Measurements from ENCODE around the gene SSBP3.

GRCh38 chr1:54376430-54377039, 29.7 kb downstream of the SSBP3 start:
- TF ChIP-seq CTCF (conservative IDR thresholded peaks at IDR 0.05; ENCODE audit: low read depth, low read length) = no peak
- TF ChIP-seq EZH2 (IDR thresholded peaks at IDR 0.05; ENCODE audit: low read length, unreplicated experiment) = no peak
- no peak for TF ChIP-seq EZH2phosphoT487 (IDR thresholded peaks at IDR 0.05; ENCODE audit: borderline replicate concordance, low read length)
